Measurements from ENCODE around the gene DLG5. TPM values are rescaled to one million over a fixed set of nuclear protein-coding genes. Genes with fewer than 3 reads are reported as not detected.

The DLG5 gene
- polyA plus RNA-seq, 2 of the 4 experiments (the other 2 are of a cell fraction) = 17.0 to 30.9 TPM

GRCh38 chr10:77874872-77875271, 51.7 kb downstream of the DLG5 start:
- POLR2A ChIA-PET = no interaction called here
- FAIRE-seq = no peak

GRCh38 chr10:77873536-77874380, 52.8 kb downstream of the DLG5 start:
- FAIRE-seq = no peak
- Histone ChIP-seq H3K9me3 (no peaks in the 10 kb centered on the region), H3K4me2 (no peak overlapping the region), H3K4me1 (peaks cover 12% of the 10 kb centered on the region; the same call in 2 of the 3 replicates), H3K4me3 (no peak overlapping the region), H3K27ac (peak overlapping the region; percentile 27 to 40; a peak in 1 of 6 replicates)
- CTCF ChIA-PET = interaction anchor here (0.9 to 1.6 kb wide), 3 partner anchors 9 to 99 kb away, joined by 3 to 5 read pairs (median 3); no protein-coding TSS in a partner anchor
- POLR2A ChIA-PET = interaction anchor here (1.0 kb wide), 1 partner anchor 52 kb away, joined by 3 read pairs; no protein-coding TSS in a partner anchor
- WGBS (ENCODE audit: missing lambda C conversion rate) = 69% methylated on average over 15 of the region's 15 CpGs
- TF ChIP-seq RCOR1 (IDR thresholded peaks at IDR 0.05; ENCODE audit: low read depth, low read length) = no peak
- peak; percentile 23 to 25; a peak in 2 of 6 replicates for ATAC-seq
- DNase-seq (ENCODE audit: low read depth in 1 of 2, low spot score in 1 of 2) = peak; percentile 25 to 30

More at GRCh38 chr10:77874872-77875271, 51.7 kb downstream of the DLG5 start:
- Histone ChIP-seq H3K4me1 (peaks cover 12% of the 10 kb centered on the region; the same call in 2 of the 3 replicates), H3K27ac (no peak overlapping the region; a peak in 1 of 6 replicates), H3K4me2 (no peak overlapping the region), H3K4me3 (no peak overlapping the region), H3K9me3 (no peaks in the 10 kb centered on the region)
- CTCF ChIA-PET = interaction anchor here (1.0 to 1.6 kb wide), 2 partner anchors 11 to 17 kb away, joined by 3 to 5 read pairs; no protein-coding TSS in a partner anchor
- ATAC-seq (no peak), DNase-seq (ENCODE audit: low read depth in 1 of 2, low spot score in 1 of 2) (no peak)
- WGBS (ENCODE audit: missing lambda C conversion rate) = 93% methylated on average over 3 of the region's 3 CpGs
- TF ChIP-seq KDM5A (IDR thresholded peaks at IDR 0.05) = no peak
- no peak for TF ChIP-seq FOXS1 (CRISPR knock-in tag; IDR thresholded peaks at IDR 0.05)
- TF ChIP-seq PBX3 (IDR thresholded peaks at IDR 0.05) = no peak
- TF ChIP-seq, protein P1, sequence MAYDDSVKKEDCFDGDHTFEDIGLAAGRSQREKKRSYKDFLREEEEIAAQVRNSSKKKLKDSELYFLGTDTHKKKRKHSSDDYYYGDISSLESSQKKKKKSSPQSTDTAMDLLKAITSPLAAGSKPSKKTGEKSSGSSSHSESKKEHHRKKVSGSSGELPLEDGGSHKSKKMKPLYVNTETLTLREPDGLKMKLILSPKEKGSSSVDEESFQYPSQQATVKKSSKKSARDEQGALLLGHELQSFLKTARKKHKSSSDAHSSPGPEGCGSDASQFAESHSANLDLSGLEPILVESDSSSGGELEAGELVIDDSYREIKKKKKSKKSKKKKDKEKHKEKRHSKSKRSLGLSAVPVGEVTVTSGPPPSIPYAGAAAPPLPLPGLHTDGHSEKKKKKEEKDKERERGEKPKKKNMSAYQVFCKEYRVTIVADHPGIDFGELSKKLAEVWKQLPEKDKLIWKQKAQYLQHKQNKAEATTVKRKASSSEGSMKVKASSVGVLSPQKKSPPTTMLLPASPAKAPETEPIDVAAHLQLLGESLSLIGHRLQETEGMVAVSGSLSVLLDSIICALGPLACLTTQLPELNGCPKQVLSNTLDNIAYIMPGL (CRISPR knock-in tag; IDR thresholded peaks at IDR 0.05; ENCODE audit: borderline replicate concordance) = no peak
- TF ChIP-seq CEBPB (IDR thresholded peaks at IDR 0.05) = no peak
- TF ChIP-seq POLR2A (IDR thresholded peaks at IDR 0.05; ENCODE audit: low read length) = no peak
- no peak for TF ChIP-seq ZSCAN20 (CRISPR knock-in tag; IDR thresholded peaks at IDR 0.05)

GRCh38 chr10:77872947-77873535, 53.5 kb downstream of the DLG5 start:
- POLR2A ChIA-PET = interaction anchor here (1.0 kb wide), 1 partner anchor 52 kb away, joined by 3 read pairs; no protein-coding TSS in a partner anchor
- CTCF ChIA-PET = interaction anchor here (0.9 to 1.0 kb wide), 2 partner anchors 10 to 16 kb away, joined by 3 read pairs; no protein-coding TSS in a partner anchor
- Histone ChIP-seq H3K27ac (peak overlapping the region in 1 of 2 experiments; percentile 28; a peak in 1 of 6 replicates), H3K4me2 (no peak overlapping the region), H3K4me3 (no peak overlapping the region), H3K9me3 (no peaks in the 10 kb centered on the region), H3K4me1 (peaks cover 12% of the 10 kb centered on the region; the same call in 2 of the 3 replicates)
- 91% methylated on average over 7 of the region's 7 CpGs for WGBS (ENCODE audit: missing lambda C conversion rate)
- no peak for FAIRE-seq
- DNase-seq (ENCODE audit: low read depth in 1 of 2, low spot score in 1 of 2) = no peak
- no peak for ATAC-seq
- TF ChIP-seq CBX2 (IDR thresholded peaks at IDR 0.05; ENCODE audit: borderline replicate concordance, low read depth) (no peak), HDAC2 (IDR thresholded peaks at IDR 0.05) (no peak), POLR2AphosphoS2 (conservative IDR thresholded peaks at IDR 0.05; ENCODE audit: low read length) (no peak), HEYL (CRISPR knock-in tag; IDR thresholded peaks at IDR 0.05) (no peak), POLR2A (IDR thresholded peaks at IDR 0.05; ENCODE audit: low read length) (no peak)
- TF ChIP-seq, protein P2, sequence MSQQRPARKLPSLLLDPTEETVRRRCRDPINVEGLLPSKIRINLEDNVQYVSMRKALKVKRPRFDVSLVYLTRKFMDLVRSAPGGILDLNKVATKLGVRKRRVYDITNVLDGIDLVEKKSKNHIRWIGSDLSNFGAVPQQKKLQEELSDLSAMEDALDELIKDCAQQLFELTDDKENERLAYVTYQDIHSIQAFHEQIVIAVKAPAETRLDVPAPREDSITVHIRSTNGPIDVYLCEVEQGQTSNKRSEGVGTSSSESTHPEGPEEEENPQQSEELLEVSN (IDR thresholded peaks at IDR 0.05; ENCODE audit: borderline replicate concordance, low read depth) = no peak

Measured in A549 (cell line).